ENCODE measurements around the gene ANKRD22. TPM values are rescaled to one million over a fixed set of nuclear protein-coding genes. Genes with fewer than 3 reads are reported as not detected.

ANKRD22 gene
- polyA plus RNA-seq, 1 of the 3 experiments (the other 2 are of a cell fraction), result 0.15 TPM

- Histone ChIP-seq H2AFZ (ENCODE audit: low read depth) (no peak overlapping the region), H3F3A (replicated peaks; ENCODE audit: insufficient read depth) (no peaks in the 10 kb centered on the region), H3K27ac (ENCODE audit: low read depth in 2 of 2, low read length in 1 of 2) (no peak overlapping the region), H3K4me2 (no peak overlapping the region), H3K4me1 (ENCODE audit: control insufficient read depth in 1 of 2, insufficient read depth in 2 of 2, low read depth in 1 of 2, low read length in 1 of 2) (no peaks in the 10 kb centered on the region), H3K27me3 (ENCODE audit: insufficient read depth) (no peaks in the 10 kb centered on the region), H3K9me2 (no peaks in the 10 kb centered on the region), H3K4me3 (ENCODE audit: low read depth in 2 of 2, low read length in 1 of 2) (no peak overlapping the region), H3K9me3 (no peaks in the 10 kb centered on the region), H3K36me3 (replicated peaks in 1 of 2; ENCODE audit: control insufficient read depth in 1 of 2, insufficient read depth in 2 of 2, low read length in 1 of 2) (no peaks in the 10 kb centered on the region), H3K9ac (no peak overlapping the region), H3K79me2 (ENCODE audit: insufficient read depth) (no peaks in the 10 kb centered on the region), H4K20me1 (ENCODE audit: insufficient read depth) (no peaks in the 10 kb centered on the region)
- CTCF ChIA-PET, result no interaction called here
- POLR2A ChIA-PET, result no interaction called here
- 85% methylated on average over 10 of the region's 10 CpGs for WGBS (ENCODE audit: low lambda C conversion rate)
- DNase-seq, result no peak
- TF ChIP-seq RXRA (IDR thresholded peaks at IDR 0.05; ENCODE audit: borderline replicate concordance, low read depth), result no peak
- TF ChIP-seq RFX5 (IDR thresholded peaks at IDR 0.05; ENCODE audit: low read length), result no peak
- TF ChIP-seq SMC3 (IDR thresholded peaks at IDR 0.05; ENCODE audit: low read depth, low read length), result no peak
- no peak for TF ChIP-seq POLR2AphosphoS5 (IDR thresholded peaks at IDR 0.05; ENCODE audit: low read depth, low read length)
- TF ChIP-seq PBX3 (IDR thresholded peaks at IDR 0.05), result no peak
- TF ChIP-seq FOXM1 (IDR thresholded peaks at IDR 0.05; ENCODE audit: low read depth), result no peak
- no peak for TF ChIP-seq CHD2 (IDR thresholded peaks at IDR 0.05; ENCODE audit: low read length, partially characterized antibody)
- no peak for TF ChIP-seq EZH2phosphoT487 (IDR thresholded peaks at IDR 0.05; ENCODE audit: borderline replicate concordance, low read depth)
Observed at GRCh38 chr10:88786032-88786770, 65.4 kb downstream of the ANKRD22 start.

- H3F3A ChIP-seq (replicated peaks; ENCODE audit: insufficient read depth), result no peaks in the 10 kb centered on the region
- CTCF ChIA-PET, result no interaction called here
- TF ChIP-seq RFX5 (IDR thresholded peaks at IDR 0.05; ENCODE audit: low read length) (no peak), GABPA (IDR thresholded peaks at IDR 0.05; ENCODE audit: low read depth) (no peak), ZBTB33 (IDR thresholded peaks at IDR 0.05; ENCODE audit: borderline replicate concordance, low read depth) (no peak), EZH2phosphoT487 (IDR thresholded peaks at IDR 0.05; ENCODE audit: borderline replicate concordance, low read depth) (no peak), TCF12 (IDR thresholded peaks at IDR 0.05) (no peak), PBX3 (IDR thresholded peaks at IDR 0.05) (no peak), RXRA (IDR thresholded peaks at IDR 0.05; ENCODE audit: borderline replicate concordance, low read depth) (no peak), JUND (IDR thresholded peaks at IDR 0.05) (no peak), TEAD4 (IDR thresholded peaks at IDR 0.05; ENCODE audit: borderline replicate concordance, insufficient read depth) (no peak), CHD2 (IDR thresholded peaks at IDR 0.05; ENCODE audit: low read length, partially characterized antibody) (no peak), CTCF (IDR thresholded peaks at IDR 0.05) (no peak), RCOR1 (IDR thresholded peaks at IDR 0.05; ENCODE audit: low read length) (no peak), MXI1 (IDR thresholded peaks at IDR 0.05; ENCODE audit: low read depth, low read length) (no peak), SMC3 (IDR thresholded peaks at IDR 0.05; ENCODE audit: low read depth, low read length) (no peak), NRF1 (IDR thresholded peaks at IDR 0.05; ENCODE audit: low read depth, low read length) (no peak), FOSL2 (IDR thresholded peaks at IDR 0.05; ENCODE audit: borderline replicate concordance, low read depth) (no peak), ELF1 (IDR thresholded peaks at IDR 0.05) (no peak)
- no peak overlapping the region for H2AFZ ChIP-seq (ENCODE audit: low read depth)
- no peaks in the 10 kb centered on the region for H3K79me2 ChIP-seq (ENCODE audit: insufficient read depth)
- no peaks in the 10 kb centered on the region for H3K27me3 ChIP-seq (ENCODE audit: insufficient read depth)
- no peaks in the 10 kb centered on the region for H3K9me3 ChIP-seq
- H4K20me1 ChIP-seq (ENCODE audit: insufficient read depth), result no peaks in the 10 kb centered on the region
- DNase-seq, result no peak
- H3K36me3 ChIP-seq (replicated peaks in 1 of 2; ENCODE audit: control insufficient read depth in 1 of 2, insufficient read depth in 2 of 2, low read length in 1 of 2), result no peaks in the 10 kb centered on the region
- H3K4me1 ChIP-seq (ENCODE audit: control insufficient read depth in 1 of 2, insufficient read depth in 2 of 2, low read depth in 1 of 2, low read length in 1 of 2), result no peaks in the 10 kb centered on the region
- no peak overlapping the region for H3K27ac ChIP-seq (ENCODE audit: low read depth in 2 of 2, low read length in 1 of 2)
- WGBS (ENCODE audit: low lambda C conversion rate), result 63% methylated on average over 3 of the region's 3 CpGs
- H3K9ac ChIP-seq, result no peak overlapping the region
- no peak overlapping the region for H3K4me3 ChIP-seq (ENCODE audit: low read depth in 2 of 2, low read length in 1 of 2)
- no peaks in the 10 kb centered on the region for H3K9me2 ChIP-seq
- POLR2A ChIA-PET, result no interaction called here
- H3K4me2 ChIP-seq, result no peak overlapping the region
Observed at GRCh38 chr10:88783724-88784123, 67.9 kb downstream of the ANKRD22 start.

Measured in SK-N-SH (cell line).